GM19193 (cell line): ENCODE data around the gene OCSTAMP.

Source experiments
- POLR2A ChIP-seq: IDR thresholded peaks from 4 replicates; pipeline ENCODE4 v1.6.1; 2011; ENCODE audit not compliant: insufficient read depth, insufficient read length; ENCODE audit errors: extremely low read depth

OCSTAMP gene

DNA sequence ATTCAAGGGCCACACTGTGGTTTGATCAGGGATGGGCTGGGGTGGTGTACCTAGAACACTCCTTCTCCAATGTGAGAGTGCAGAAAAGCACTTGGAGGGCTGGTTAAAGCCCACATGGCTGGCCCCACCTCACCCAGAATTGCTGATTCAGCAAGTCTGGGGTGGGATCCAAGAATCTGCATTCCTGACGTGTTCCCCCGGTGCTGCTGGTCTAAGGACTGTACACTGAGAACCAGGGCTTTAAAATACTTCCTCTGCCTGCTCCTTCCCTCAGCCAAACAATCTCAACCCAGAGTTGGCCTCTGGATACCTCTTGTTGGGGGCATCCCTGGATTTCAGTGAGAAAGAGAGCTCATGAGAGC is 13.4 kb upstream of the OCSTAMP start:
- no peak for TF ChIP-seq POLR2A

DNA sequence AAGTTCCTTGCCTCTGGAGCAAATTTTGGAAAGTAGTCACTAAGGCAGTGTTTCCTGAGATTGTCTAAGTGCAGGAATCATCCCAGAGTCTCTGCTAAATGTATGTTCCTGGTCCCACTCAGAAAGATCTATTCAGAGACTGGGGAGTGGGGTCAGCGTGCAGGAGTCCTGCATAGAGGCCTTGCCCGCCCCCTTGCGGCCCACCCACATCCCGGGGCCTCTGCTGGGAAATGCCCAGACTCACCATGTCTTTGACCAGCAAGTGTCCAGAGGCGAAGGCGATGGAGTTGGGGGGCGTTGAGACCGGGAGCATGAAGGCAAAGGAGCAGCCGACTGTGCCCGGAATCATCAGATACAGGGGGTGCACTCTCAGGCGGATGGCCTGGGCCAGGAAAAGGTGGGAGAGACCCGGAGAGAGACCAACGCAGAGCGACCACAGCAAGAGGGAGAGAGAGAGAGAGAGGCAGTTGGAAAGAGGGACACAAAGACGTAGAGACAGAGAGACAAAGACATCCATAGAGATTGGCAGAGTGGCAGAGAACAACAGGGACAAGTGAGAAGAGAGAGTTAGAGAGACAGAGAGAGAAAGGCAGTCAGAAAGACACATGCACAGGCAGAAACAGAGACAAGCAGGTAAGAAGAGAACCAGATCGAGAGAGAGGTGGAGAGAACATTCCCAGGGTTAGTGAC is 12.9 kb upstream of the OCSTAMP start:
- no peak for TF ChIP-seq POLR2A

DNA sequence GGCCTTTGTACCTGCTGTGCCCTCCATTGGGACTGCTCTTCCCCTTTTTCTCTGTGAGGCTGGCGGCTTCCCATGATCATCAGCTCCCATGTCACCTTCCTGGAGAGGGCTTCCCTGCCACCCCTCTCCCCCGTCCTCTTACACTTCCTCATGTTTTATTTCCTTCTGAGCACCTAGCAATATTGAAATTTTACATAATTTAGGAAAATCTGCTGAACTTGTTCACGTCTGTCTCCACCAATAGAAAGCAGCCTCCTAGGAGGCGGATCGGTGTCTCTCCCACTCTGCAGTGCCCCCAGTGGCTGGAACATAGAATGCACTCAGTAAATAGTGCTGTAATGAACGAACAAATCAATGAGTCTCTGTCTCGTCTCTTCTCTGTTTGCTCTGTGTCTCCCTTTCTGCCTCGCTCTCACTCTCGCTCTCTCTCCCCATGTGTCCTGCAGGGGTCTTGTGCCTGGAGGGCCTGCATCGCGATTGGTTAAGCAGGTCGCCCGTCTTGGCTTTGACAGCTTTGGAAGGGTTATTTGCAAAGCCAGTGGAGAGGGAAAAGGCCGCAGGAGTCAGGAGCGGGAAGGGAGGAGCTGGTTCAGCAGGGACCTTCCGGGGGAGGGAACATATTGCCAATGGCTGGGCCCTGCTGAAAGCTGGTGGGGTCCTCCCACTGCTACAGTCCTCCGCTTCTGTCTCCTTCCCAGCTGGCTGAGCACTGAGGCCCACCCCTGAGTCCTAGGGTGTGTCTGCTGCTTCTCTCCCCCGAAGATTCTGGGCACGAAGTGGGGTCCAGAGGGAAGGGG is 12.1 kb upstream of the OCSTAMP start:
- TF ChIP-seq POLR2A: no peak

DNA sequence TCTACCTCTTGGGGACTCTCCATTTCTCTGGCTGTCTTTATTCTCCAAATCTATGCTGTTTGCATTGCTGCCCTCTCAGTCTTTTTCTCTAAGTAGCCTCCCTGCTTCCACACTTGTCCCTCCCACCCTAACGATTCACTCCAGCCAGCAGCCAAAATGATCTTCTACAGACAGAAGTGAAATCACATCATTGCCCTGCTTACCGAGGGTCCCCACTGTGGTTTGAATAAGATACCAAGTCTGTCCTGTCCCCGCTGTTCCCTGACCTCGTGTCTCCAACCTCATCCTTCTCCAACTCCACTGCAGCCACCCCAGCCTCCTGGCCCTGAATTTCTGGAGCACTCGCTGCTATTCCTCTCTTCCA is 11.5 kb upstream of the OCSTAMP start:
- TF ChIP-seq POLR2A: no peak

DNA sequence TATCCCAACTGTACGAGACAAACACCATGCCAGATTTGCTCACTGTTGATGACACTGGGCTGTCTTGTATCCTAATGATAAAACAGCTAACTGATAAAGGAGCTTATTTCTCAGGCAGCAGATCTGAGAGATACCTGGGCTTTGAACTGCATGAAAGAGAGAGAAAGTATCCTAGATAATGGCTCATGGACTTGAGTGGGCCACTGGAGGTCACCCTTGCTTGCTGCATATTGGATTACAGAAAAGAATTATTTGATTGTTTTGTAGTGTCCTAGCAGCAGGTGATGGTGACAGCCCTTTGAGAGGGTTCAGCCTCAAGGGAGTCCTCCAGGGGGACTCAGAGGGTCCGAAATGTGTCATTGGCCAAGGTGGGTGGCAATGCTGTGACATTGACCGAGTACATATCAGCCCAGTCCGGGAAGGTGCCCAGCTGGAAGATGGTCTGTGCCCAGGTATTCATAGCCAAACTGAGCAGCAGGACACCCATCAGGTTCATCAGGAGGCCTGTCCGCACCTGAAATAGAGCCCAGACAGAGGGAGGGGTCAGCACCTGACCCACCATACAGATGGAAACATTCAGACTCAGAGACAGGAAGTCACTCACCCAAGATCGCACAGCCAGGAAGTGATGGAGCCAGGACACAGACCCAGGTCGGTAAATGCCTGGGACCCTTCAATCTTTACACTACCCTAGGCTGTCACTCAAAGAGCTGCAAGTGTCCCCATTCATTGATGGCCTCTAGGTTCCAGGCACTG is 9.4 kb upstream of the OCSTAMP start:
- no peak for TF ChIP-seq POLR2A

DNA sequence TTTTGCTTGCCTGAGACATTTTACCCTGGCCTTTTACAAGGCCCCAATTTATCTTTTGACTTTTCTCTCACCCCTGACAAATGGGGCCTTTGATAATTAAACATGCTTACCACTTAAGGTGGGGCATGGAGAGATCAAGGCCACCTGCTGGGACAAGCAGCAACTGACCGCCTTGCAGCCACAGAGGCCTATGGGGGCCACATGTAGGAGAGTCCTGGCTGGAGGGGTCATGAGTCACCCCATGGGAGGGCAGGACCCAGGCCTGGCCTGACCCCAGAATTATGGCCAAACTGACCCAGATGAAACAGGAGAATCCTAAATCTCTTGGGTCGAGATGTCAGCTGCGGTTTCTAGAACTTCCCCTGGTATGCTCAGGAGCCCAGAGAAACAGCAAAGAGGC is 8.5 kb upstream of the OCSTAMP start:
- TF ChIP-seq POLR2A: no peak

DNA sequence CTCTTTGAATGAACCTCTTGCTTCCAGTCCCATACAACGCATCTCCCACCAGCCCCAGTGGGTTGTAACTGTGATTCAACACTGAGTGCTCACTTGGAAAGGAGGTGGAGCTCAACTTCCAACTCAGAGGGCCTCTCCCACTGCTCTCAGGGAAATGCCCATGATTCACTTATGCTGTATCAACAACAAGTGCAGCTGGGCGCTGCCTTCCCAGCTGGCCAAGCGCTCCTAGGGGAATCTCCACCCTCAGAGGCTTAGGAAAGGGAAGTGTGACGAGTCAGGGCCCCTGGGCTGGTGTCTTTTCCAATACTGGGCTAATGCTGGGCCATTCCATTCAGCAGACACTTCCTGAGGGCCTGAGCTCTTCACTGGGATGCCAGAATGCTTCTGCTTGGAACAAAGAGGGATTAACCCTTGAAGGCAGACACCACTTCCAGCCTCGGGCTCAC is 8.1 kb upstream of the OCSTAMP start:
- TF ChIP-seq POLR2A: no peak

DNA sequence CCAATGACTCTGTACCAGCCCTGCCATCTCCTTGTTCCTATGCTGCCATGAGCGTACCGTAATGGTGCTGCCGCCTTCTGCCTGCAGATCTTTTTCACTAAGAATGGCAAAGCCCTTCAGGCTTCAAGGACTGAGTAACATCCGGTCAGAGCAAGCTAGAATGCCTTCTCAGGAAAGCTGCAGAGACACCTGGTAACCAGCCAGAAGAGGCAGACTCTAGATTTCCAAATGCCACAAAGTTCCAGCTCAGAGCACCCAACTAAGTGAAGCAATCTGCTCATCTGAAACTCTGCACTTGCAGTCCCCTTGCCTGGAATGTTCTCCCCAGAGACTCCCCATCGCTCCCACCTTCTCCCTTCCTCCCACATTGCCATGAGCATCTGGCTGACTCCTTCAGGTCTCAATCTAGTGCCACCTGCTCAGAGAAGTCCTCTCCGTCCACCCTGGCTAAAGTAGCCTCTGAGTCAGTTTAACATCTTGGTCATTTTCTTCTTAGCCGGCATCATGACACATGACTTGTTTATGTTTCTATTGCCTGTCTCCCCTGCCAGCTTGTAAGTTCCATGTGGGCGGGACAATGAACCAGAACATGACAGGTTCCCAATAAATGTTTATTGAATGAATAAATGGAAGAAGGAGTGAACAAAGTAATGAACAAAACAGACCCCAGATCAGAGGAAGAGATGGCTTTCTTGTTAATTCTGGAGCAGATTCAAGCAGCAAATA is 6.9 kb upstream of the OCSTAMP start:
- TF ChIP-seq POLR2A: no peak

DNA sequence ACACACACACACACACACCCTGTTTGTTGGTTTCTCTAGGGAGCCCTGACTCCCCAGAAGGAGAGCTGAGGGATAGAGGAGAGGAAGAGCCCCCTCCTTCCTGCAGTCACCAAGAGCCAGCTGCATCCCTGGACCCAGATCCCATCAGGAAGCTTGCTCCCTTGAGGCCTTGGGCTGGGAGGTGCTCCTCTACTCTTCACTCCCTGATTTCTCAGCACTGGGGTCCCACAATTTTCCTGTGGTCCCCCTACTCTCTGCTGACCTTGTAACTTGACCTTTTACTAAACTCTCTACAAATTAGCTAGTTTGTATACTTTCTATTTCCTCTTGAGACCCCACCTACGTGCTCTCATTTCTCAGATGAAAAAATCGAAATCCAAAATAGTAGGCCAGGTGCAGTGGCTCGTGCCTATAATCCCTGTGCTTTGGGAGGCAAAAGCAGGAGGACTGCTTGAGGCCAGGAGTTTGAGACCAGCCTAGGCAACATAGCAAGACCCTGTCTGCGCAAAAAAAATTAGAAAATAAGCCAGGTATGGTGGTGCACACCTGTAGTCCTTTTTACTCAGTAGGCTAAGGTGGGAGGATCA is 5.0 kb upstream of the OCSTAMP start:
- TF ChIP-seq POLR2A: no peak

DNA sequence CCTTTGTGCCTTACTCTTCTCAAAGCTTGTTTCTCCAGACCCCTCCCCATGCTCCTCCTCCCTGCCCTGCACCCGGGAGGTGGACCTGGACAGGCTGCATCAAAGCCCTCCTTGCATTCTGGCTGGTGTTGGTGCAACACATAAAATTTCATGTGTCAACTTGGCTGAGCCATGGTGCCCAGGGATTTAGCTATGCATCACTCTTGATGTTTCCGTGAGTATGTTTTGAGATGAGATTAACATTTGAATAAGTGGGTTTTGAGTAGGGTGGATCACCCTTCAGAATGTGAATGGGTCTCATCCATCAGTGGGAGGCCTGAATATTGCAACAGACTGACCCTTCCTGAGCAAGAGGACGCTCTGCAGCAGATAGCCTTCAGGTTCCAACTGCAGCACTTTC is 4.4 kb upstream of the OCSTAMP start:
- no peak for TF ChIP-seq POLR2A

DNA sequence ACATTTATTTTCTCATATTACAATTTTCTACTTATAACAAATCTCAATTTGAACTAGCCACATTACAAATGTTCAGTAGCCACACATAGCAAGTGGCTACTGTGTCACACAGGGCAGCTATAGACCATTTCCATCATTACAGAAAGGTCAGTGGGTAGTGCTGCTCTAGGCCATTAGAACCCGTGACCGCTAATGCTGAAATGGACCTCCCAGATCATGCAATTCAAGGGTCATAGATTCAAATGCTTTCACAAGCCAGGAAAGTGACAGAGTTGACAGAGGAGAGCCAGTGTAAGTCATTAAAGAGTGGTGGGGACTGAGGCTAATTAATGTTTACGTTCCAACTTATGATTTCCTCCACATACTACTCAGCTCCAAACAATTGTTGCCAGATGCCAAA is 3.5 kb upstream of the OCSTAMP start:
- TF ChIP-seq POLR2A: no peak

DNA sequence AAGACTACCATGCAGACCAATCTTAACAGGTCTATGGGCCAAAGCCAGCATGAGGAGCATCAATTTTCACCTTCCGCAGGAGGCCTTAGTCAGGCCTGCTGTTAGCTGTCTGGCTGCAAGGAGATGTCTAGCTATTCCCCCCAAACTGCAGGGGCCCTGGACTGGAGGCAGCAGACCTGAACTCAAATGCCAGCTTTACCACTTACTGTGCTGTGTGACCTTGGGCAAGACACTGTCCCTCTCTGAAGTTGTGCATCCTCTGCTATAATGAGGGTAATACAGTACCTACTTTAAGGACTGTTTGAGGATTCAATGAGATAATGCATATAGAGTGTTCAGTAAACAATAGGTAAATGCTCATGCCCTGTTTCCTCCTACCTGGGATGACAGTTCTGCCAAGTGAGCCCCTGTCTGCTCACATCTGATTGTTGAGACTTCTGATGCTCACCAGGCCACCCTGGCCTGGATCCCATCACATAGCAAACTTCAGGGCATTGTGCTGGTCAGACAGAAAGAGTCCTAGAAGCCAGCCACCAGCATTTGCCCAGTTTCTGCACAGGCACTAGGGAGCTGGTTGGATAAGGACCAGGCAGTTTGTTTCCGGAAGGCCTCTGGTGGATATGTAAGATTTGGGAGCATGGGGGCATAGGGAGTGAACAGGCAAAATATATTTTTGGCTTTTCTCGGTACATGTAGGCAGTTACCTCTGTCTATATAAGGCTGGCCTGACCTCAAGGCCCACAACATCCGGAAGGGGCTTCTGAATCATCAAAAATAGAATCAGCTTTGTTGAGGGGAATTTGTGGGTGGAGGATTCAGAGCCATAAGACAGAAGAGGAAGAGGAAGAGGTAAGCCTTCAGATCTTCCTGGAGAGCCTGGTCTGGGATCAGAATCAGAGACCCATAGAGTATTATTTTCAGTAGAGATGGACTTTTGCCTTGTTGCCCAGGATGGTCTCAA is 2.3 kb upstream of the OCSTAMP start:
- TF ChIP-seq POLR2A: no peak

DNA sequence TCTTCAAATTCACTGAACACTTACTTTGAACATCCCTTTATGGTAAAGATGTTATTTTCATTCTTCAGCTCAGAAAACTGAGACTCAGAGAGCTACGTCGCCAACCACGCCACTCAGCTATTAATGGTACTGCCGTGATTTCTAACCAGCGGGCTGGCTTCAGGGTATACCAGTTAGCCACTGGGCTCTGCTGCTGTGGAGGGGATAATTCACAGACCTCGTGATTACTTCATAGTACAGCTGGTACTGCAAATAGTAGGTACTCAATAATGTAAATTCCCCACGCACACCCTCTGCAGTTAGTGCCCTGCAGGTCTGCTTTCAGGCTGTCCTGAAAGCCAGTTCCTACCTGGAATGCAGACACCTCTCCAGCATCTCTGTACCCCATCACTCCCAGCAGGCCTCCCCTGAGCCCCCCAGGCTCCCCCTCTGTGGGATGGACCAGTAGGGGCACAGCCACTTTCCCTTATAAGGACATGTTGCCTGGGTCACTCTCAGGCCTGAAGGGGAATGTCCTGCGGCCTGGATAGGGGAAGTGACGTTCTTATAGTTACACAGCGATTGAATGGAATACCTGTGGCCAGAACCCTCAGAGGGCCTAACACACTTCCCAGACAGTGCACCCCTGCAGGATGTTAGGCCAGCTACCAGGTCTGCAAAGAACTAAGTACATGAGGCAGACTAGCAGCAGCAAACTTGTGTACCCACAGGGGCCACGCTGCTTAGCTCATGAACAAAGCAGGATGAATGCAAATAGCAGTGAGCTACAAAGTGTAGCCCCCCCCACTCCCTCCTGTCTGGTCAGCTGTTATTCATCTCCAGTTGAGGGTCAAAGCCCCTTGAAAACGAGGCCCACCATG is 1.3 kb upstream of the OCSTAMP start:
- no peak for TF ChIP-seq POLR2A
